ENCODE results near the gene HSPB3. TPM values are rescaled to one million over a fixed set of nuclear protein-coding genes. Genes with fewer than 3 reads are reported as not detected.

The HSPB3 gene
- polyA plus RNA-seq, 1 experiment = 0.62 TPM

GRCh38 chr5:54495027-54495426 is 39.5 kb downstream of the HSPB3 start:
- Histone ChIP-seq H3K9me3 (ENCODE audit: control insufficient read depth, insufficient read depth, low read length) (peaks cover 6% of the 10 kb centered on the region; the same call in 1 of the 2 replicates), H3K27ac (ENCODE audit: low read depth, low read length) (no peak overlapping the region), H3K4me3 (ENCODE audit: low read depth, low read length) (no peak overlapping the region), H3K27me3 (ENCODE audit: control insufficient read depth, insufficient read depth, low read length) (peaks cover 8% of the 10 kb centered on the region)
- DNase-seq (ENCODE audit: low read depth, low spot score) = no peak
- CTCF ChIA-PET = interaction anchor here (1.0 to 1.8 kb wide), 2 partner anchors 51 to 251 kb away, joined by 5 to 7 read pairs; no protein-coding TSS in a partner anchor
- no peak for TF ChIP-seq CTCF (IDR thresholded peaks at IDR 0.05; ENCODE audit: low read depth, low read length)
- POLR2A ChIA-PET = no interaction called here

Other genes starting within 250 kb of the HSPB3 start
- 16.0 and 17.1 TPM in 2 replicates for gene ARL15, start 145.1 kb upstream of the HSPB3 start, polyA plus RNA-seq (2011; rRNA removed)
- 68.1 and 74.1 TPM in 2 replicates for gene SNX18, start 62.1 kb downstream of the HSPB3 start, polyA plus RNA-seq (2011; rRNA removed)